CD4-positive, alpha-beta T cell treated with Interleukin-12 subunit alpha and Interleukin-12 subunit beta, for 1 hour (primary cell): Measurements from ENCODE around the gene CHAD.
A peak's percentile ranks its signal among the peaks of the same experiment; 100 is the strongest.
"Not testable (repeated sequence)": the region's sequence is repeated elsewhere in the genome, so short reads cannot be mapped to it uniquely, and the experiment has no call there.

Experiments
- DNase-seq: peaks from one replicate; pipeline ENCODE4 v3.0.0-alpha.2; 2020

Gene CHAD

GRCh38 chr17:50452630-50453300 is 15.9 kb downstream of the CHAD start:
- no peak for DNase-seq

- DNase-seq = no peak
These were observed 16.6 kb downstream of the CHAD start for GRCh38 chr17:50451943-50452629.

GRCh38 chr17:50448643-50449042 is 20.0 kb downstream of the CHAD start:
- no peak for DNase-seq

- DNase-seq = no peak
These were observed 20.6 kb downstream of the CHAD start for GRCh38 chr17:50447870-50448595.

GRCh38 chr17:50445730-50446325 is 22.9 kb downstream of the CHAD start:
- no peak for DNase-seq

- DNase-seq = no peak
These were observed 23.6 kb downstream of the CHAD start for GRCh38 chr17:50444841-50445715.

- no peak for DNase-seq
These were observed 25.1 kb downstream of the CHAD start for GRCh38 chr17:50443505-50443974.

- DNase-seq = no peak
These were observed 27.5 kb downstream of the CHAD start for GRCh38 chr17:50440838-50441829.

GRCh38 chr17:50440172-50440837 is 28.4 kb downstream of the CHAD start:
- no peak for DNase-seq

- no peak for DNase-seq
These were observed 29.7 kb downstream of the CHAD start for GRCh38 chr17:50439008-50439407.

- no peak for DNase-seq
These were observed 31.3 kb downstream of the CHAD start for GRCh38 chr17:50437409-50437808.

GRCh38 chr17:50432125-50432762 is 36.4 kb downstream of the CHAD start:
- no peak for DNase-seq

- DNase-seq = no peak
These were observed 37.7 kb downstream of the CHAD start for GRCh38 chr17:50430821-50431618.

GRCh38 chr17:50429793-50430192 is 38.9 kb downstream of the CHAD start:
- no peak for DNase-seq

GRCh38 chr17:50428831-50429424 is 39.8 kb downstream of the CHAD start:
- no peak for DNase-seq

- not testable (repeated sequence) for DNase-seq
These were observed 40.6 kb downstream of the CHAD start for GRCh38 chr17:50428126-50428525.

- peak; percentile 19 for DNase-seq
These were observed 41.6 kb downstream of the CHAD start for GRCh38 chr17:50426814-50427787.

- no peak for DNase-seq
These were observed 42.3 kb downstream of the CHAD start for GRCh38 chr17:50426472-50426782.
